ENCODE results near the gene SNAP25. TPM values are rescaled to one million over a fixed set of nuclear protein-coding genes. Genes with fewer than 3 reads are reported as not detected.

The SNAP25 gene
- total RNA-seq, 1 experiment from 2014 or later: 0.39 TPM

DNA sequence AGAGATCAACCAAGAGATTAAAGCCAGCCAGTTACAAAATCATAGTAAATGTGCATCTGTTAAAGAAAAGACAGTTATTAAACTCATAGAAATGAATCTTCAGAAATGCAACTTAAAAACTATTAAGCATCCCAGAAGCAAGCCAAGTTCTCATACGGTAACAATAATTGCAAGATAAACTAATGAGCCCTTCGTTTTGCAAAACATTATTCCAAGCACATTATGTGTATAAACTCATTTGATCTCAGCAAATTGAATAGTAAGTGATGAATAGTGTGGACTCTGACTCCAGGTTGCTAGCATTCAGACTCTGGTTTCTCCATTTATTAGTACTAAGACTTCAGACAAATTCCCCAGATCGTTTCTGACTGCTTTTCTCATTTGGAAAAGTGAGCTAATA lies 85.2 kb downstream of the SNAP25 start:
- no peak overlapping the region for H2AFZ ChIP-seq (ENCODE audit: low read depth, low read length, poor library complexity, severe bottlenecking)
- TF ChIP-seq TCF7L2 (IDR thresholded peaks at IDR 0.05; ENCODE audit: borderline replicate concordance, extremely low read depth, insufficient read depth, insufficient read length) (no peak), JUND (IDR thresholded peaks at IDR 0.05) (no peak), CBX3 (IDR thresholded peaks at IDR 0.05; ENCODE audit: low read depth) (no peak), ZFX (IDR thresholded peaks at IDR 0.05) (no peak)
- TF ChIP-seq, protein P1, sequence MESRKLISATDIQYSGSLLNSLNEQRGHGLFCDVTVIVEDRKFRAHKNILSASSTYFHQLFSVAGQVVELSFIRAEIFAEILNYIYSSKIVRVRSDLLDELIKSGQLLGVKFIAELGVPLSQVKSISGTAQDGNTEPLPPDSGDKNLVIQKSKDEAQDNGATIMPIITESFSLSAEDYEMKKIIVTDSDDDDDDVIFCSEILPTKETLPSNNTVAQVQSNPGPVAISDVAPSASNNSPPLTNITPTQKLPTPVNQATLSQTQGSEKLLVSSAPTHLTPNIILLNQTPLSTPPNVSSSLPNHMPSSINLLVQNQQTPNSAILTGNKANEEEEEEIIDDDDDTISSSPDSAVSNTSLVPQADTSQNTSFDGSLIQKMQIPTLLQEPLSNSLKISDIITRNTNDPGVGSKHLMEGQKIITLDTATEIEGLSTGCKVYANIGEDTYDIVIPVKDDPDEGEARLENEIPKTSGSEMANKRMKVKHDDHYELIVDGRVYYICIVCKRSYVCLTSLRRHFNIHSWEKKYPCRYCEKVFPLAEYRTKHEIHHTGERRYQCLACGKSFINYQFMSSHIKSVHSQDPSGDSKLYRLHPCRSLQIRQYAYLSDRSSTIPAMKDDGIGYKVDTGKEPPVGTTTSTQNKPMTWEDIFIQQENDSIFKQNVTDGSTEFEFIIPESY (IDR thresholded peaks at IDR 0.05; ENCODE audit: extremely low read depth, insufficient replicate concordance, low read length): no peak
- H3K9me2 ChIP-seq (ENCODE audit: insufficient read depth): no peaks in the 10 kb centered on the region
- no peak overlapping the region for H3K27ac ChIP-seq (ENCODE audit: low read depth, low read length)
- no peak overlapping the region for H3K4me2 ChIP-seq (ENCODE audit: low read length)
- no peaks in the 10 kb centered on the region for H3K9me3 ChIP-seq (ENCODE audit: control insufficient read depth in 1 of 2, insufficient read depth in 1 of 2, low read depth in 1 of 2, low read length in 2 of 2)
- H4K20me1 ChIP-seq (ENCODE audit: insufficient read depth): no peaks in the 10 kb centered on the region
- ATAC-seq (no peak), DNase-seq (ENCODE audit: low read depth, low spot score) (no peak)
- no TSS peak for BruUV-seq (replicated peaks)
- intact Hi-C loops (cut with micrococcal nuclease): no loop called here
- ChIA-PET POLR2A (no interaction called here), RAD21 (ENCODE audit: low non-redundant PET in 1 of 2, low total read pairs in 2 of 2, uncharacterized antibody in 2 of 2, unreplicated experiment in 2 of 2) (no interaction called here), CTCF (no interaction called here)
- H3K36me3 ChIP-seq (ENCODE audit: control insufficient read depth in 1 of 2, insufficient read depth in 2 of 2, low read length in 2 of 2): no peaks in the 10 kb centered on the region
- H3K79me2 ChIP-seq (ENCODE audit: insufficient read depth, low read length): no peaks in the 10 kb centered on the region
- no peak overlapping the region for H3K4me3 ChIP-seq (replicated peaks in 1 of 2; ENCODE audit: low read depth in 1 of 2, low read length in 2 of 2)
- H3K4me1 ChIP-seq (ENCODE audit: control insufficient read depth in 1 of 2, insufficient read depth in 2 of 2, low read length in 2 of 2): no peaks in the 10 kb centered on the region; a peak in 1 of 4 replicates
- no peak overlapping the region for H3K9ac ChIP-seq (ENCODE audit: low read length)
- no peaks in the 10 kb centered on the region; the same call in 1 of the 2 replicates for H3K27me3 ChIP-seq (ENCODE audit: insufficient read depth, low read length)

DNA sequence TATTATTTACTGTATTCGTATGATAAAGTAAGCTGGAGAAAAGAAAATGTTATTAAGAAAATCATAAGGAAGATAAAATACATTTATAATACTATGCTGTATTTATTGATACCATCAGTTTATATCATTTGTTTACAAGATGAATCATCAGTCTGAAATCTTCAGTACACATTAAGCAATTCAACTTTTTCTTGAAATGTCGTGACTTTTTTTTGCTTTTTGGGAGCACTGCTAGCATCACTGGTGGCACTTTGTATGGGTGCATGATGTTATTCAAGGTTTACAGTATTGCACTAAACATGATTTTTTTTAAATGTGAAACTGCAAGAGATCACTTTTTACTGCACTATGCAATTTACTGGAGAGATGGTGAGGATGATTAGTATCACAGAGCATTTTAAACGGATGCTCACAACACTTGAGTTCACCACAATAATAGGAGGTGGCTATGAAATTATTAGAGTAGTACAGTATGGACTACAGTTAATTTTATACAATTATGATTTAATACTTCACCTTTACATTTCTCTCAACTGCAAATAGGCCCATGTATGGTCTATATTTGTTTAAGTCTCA lies 85.9 kb downstream of the SNAP25 start:
- Histone ChIP-seq H3K27me3 (ENCODE audit: insufficient read depth, low read length) (no peaks in the 10 kb centered on the region; the same call in 1 of the 2 replicates), H3K4me3 (replicated peaks in 1 of 2; ENCODE audit: low read depth in 1 of 2, low read length in 2 of 2) (no peak overlapping the region), H3K4me1 (ENCODE audit: control insufficient read depth in 1 of 2, insufficient read depth in 2 of 2, low read length in 2 of 2) (peaks cover 0 to 6% of the 10 kb centered on the region in 2 experiments; a peak in 3 of 4 replicates), H2AFZ (ENCODE audit: low read depth, low read length, poor library complexity, severe bottlenecking) (no peak overlapping the region), H4K20me1 (ENCODE audit: insufficient read depth) (no peaks in the 10 kb centered on the region), H3K79me2 (ENCODE audit: insufficient read depth, low read length) (no peaks in the 10 kb centered on the region), H3K9me2 (ENCODE audit: insufficient read depth) (no peaks in the 10 kb centered on the region), H3K9ac (ENCODE audit: low read length) (no peak overlapping the region), H3K4me2 (ENCODE audit: low read length) (no peak overlapping the region), H3K27ac (ENCODE audit: low read depth, low read length) (no peak overlapping the region), H3K36me3 (ENCODE audit: control insufficient read depth in 1 of 2, insufficient read depth in 2 of 2, low read length in 2 of 2) (no peaks in the 10 kb centered on the region), H3K9me3 (ENCODE audit: control insufficient read depth in 1 of 2, insufficient read depth in 1 of 2, low read depth in 1 of 2, low read length in 2 of 2) (no peaks in the 10 kb centered on the region)
- ChIA-PET POLR2A (no interaction called here), RAD21 (ENCODE audit: low non-redundant PET in 1 of 2, low total read pairs in 2 of 2, uncharacterized antibody in 2 of 2, unreplicated experiment in 2 of 2) (no interaction called here), CTCF (no interaction called here)
- ATAC-seq (no peak), DNase-seq (ENCODE audit: low read depth, low spot score) (no peak)
- BruUV-seq (replicated peaks): no TSS peak
- intact Hi-C loops (cut with micrococcal nuclease): no loop called here
- TF ChIP-seq EZH2phosphoT487 (IDR thresholded peaks at IDR 0.05; ENCODE audit: borderline replicate concordance): no peak
- TF ChIP-seq SIN3A (IDR thresholded peaks at IDR 0.05; ENCODE audit: low read depth): no peak
- no peak for TF ChIP-seq ELF1 (IDR thresholded peaks at IDR 0.05; ENCODE audit: borderline replicate concordance, low read depth)
- TF ChIP-seq, protein P1 (IDR thresholded peaks at IDR 0.05; ENCODE audit: extremely low read depth, insufficient replicate concordance, low read length): no peak
- TF ChIP-seq, protein P2, sequence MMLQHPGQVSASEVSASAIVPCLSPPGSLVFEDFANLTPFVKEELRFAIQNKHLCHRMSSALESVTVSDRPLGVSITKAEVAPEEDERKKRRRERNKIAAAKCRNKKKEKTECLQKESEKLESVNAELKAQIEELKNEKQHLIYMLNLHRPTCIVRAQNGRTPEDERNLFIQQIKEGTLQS (IDR thresholded peaks at IDR 0.05): no peak
- no peak for TF ChIP-seq YY1 (IDR thresholded peaks at IDR 0.05; ENCODE audit: extremely low read depth, insufficient replicate concordance, low read depth, low read length)
- TF ChIP-seq JUND (IDR thresholded peaks at IDR 0.05): no peak
- no peak for TF ChIP-seq ZNF274 (IDR thresholded peaks at IDR 0.05; ENCODE audit: low read depth, low read length)
- TF ChIP-seq, protein P3, sequence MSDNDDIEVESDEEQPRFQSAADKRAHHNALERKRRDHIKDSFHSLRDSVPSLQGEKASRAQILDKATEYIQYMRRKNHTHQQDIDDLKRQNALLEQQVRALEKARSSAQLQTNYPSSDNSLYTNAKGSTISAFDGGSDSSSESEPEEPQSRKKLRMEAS (IDR thresholded peaks at IDR 0.05): no peak
- no peak for TF ChIP-seq SP1 (IDR thresholded peaks at IDR 0.05; ENCODE audit: low read depth)
- no peak for TF ChIP-seq CBX3 (IDR thresholded peaks at IDR 0.05; ENCODE audit: low read depth)
- TF ChIP-seq POLR2A (IDR thresholded peaks at IDR 0.05; ENCODE audit: borderline replicate concordance, extremely low read depth, insufficient read depth, insufficient read length): no peak
- TF ChIP-seq CEBPB (IDR thresholded peaks at IDR 0.05; ENCODE audit: low read depth): no peak
- TF ChIP-seq FOSL1 (IDR thresholded peaks at IDR 0.05; ENCODE audit: low read depth): no peak
- TF ChIP-seq SRF (IDR thresholded peaks at IDR 0.05; ENCODE audit: low read depth): no peak
